GM20431 (cell line): ENCODE results near the gene HMGB1.

Experiments used
- in situ Hi-C: fragments of 300-500 bp; cut with MseI, MboI; formaldehyde crosslinking; loops from one replicate; pipeline ENCODE4 v1.15.0; 2020; ENCODE audit warnings: low sequenced_read_pairs; ENCODE audit not compliant: unreplicated experiment

HMGB1 gene

DNA sequence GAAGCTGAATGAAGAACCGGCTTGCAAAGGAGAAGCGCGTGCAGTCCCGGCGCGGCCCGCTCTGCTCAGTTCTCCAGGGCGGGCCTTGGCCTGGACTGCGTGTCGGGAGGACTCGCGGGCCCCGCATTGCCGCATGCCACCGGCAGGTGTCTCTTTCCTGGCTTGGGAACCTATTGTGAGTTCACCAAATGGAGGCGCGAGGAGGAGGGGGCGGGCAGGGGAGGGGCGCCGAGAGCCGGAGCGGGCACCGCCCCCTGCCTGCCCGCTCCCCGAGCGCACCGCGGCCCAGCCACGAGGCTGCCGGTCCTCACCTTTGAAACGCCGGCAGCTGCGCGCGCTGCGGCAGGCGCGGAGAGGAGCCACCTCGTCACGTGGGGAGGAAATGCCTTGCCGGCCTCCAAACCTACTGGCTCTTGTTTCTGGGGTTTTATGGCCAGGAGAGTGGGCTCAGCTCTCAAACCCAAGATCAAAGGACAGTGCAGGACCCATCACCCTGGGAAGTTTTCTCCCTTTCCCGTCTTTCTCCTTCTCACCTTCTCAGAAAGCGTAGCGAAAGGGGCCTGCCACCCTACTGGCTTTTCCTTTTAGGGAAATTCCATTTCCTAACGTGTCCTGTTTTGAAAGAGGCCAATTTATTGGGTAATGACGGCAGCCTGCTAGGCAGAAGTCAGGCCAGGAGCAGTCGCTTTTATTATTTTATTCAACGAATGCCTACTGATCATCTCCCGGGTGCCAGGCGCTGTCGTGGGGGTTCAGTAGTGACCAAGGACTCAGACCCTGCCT, 57.2 kb downstream of the HMGB1 start:
- in situ Hi-C loops: no loop called here

DNA sequence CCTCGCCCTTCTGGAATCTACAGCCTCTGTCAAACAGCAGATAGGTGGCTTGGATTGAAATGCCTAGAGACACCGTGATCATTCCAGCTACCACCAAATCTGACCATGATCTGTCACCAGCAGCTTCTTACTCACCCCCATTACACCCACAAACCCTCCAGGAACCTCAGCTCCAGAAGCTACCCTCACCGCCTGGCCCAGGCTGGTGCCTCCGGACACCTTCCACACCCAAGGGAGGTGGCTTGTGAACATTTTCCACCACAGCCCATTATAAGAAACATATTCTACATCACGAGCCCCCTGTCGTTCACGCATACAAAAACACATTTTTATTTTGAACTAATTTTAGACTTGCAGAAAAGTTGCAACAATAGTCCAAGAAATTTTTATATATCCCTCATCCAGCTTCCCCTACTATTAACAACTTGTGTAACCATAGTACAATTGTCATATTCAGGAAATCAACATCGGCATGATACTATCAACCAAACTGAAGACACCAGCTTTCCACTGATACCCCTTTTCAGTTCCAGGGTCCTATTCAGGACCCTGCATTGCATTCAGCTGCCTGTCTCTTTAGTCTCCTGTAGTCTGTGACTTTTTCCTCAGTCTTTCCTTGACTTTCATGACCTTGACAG, 58.8 kb downstream of the HMGB1 start:
- in situ Hi-C loops: no loop called here
